Chondrocyte (in vitro differentiated cells): ENCODE measurements around the gene CETP. TPM values are rescaled to one million over a fixed set of nuclear protein-coding genes. Genes with fewer than 3 reads are reported as not detected.

ENCODE experiments used
- DNase-seq: peaks from one replicate; pipeline ENCODE4 v3.0.0; 2021; ENCODE audit warnings: mixed read lengths, low spot score
- H3K27ac Mint-ChIP-seq: one replicate; pipeline ENCODE4 v1.8.0; 2021; ENCODE audit warnings: mild to moderate bottlenecking, moderate library complexity, mixed read lengths; ENCODE audit not compliant: unreplicated experiment
- H3K27me3 Mint-ChIP-seq: 2 replicates; pipeline ENCODE4 v1.8.0; 2021; ENCODE audit warnings: low read depth, mixed read lengths
- H3K36me3 Mint-ChIP-seq: 2 replicates; pipeline ENCODE4 v1.8.0; 2021; ENCODE audit warnings: low read depth, mixed read lengths
- H3K4me1 Mint-ChIP-seq: 2 replicates; pipeline ENCODE4 v1.8.0; 2021; ENCODE audit warnings: low read depth, mild to moderate bottlenecking, mixed read lengths
- H3K4me3 Mint-ChIP-seq: one replicate; pipeline ENCODE4 v1.8.0; 2021; ENCODE audit warnings: mild to moderate bottlenecking, moderate library complexity, mixed read lengths; ENCODE audit not compliant: unreplicated experiment
- H3K9me3 Mint-ChIP-seq: 2 replicates; pipeline ENCODE4 v1.8.0; 2021; ENCODE audit warnings: low read depth, mixed read lengths
- total RNA-seq: library from RNA; stranded (reverse); gene quantifications from 3 replicates; pipeline ENCODE4 v1.2.1, GENCODE V29; 2021
- TF ChIP-seq, protein P1 (sequence below): fragments of 200-600 bp; sonication (generic); IDR thresholded peaks from 2 replicates; pipeline ENCODE4 v1.5.0; 2021; ENCODE audit warnings: antibody characterized with exemption, mild to moderate bottlenecking, moderate library complexity

CETP gene
- total RNA-seq, 1 donor from 2014 or later: not detected

DNA sequence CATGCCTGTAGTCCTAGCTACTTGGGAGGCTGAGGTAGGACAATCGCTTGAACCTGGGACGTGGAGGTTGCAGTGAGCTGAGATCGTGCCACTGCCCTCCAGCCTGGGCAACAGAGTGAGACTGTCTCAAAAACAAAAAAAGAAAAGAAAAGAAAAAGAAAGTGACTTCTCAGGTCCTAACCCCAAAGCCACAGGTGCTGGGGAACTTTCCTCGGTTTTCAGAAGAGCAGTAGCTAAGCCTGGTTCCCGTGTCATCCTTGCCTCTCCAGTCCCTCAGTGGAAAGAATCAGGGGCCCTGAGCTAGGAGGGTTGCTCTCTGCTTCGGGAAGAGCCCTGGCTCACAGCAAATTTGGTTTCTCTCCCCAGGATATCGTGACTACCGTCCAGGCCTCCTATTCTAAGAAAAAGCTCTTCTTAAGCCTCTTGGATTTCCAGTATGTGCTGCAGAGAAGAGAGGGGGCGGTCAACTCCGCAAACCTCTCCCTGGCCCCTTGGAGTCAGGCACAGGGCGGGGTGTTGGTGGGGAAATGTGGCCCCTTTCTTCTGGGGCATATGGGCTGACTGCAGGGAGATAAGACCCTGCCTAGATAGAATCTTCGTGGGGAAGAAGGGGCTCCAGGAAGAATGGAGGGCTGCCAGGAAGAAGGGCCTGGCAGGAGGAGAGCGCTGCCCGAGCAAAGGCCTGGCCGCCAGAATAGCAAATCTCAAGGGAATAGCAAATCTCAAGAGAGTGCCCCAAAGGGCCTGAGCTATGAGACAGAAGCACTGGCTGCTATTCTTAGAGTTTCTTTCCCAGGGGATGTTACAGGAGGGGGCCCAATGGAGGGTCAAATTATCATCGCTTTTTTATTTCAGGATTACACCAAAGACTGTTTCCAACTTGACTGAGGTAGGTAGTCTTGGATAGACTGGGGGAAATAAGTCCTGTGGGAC lies 19.3 kb downstream of the CETP start:
- H3K9me3 Mint-ChIP-seq: no peaks in the 10 kb centered on the region
- no peaks in the 10 kb centered on the region for H3K27me3 Mint-ChIP-seq
- no peak overlapping the region for H3K4me3 Mint-ChIP-seq
- DNase-seq: no peak
- no peak overlapping the region for H3K27ac Mint-ChIP-seq
- TF ChIP-seq, protein P1, sequence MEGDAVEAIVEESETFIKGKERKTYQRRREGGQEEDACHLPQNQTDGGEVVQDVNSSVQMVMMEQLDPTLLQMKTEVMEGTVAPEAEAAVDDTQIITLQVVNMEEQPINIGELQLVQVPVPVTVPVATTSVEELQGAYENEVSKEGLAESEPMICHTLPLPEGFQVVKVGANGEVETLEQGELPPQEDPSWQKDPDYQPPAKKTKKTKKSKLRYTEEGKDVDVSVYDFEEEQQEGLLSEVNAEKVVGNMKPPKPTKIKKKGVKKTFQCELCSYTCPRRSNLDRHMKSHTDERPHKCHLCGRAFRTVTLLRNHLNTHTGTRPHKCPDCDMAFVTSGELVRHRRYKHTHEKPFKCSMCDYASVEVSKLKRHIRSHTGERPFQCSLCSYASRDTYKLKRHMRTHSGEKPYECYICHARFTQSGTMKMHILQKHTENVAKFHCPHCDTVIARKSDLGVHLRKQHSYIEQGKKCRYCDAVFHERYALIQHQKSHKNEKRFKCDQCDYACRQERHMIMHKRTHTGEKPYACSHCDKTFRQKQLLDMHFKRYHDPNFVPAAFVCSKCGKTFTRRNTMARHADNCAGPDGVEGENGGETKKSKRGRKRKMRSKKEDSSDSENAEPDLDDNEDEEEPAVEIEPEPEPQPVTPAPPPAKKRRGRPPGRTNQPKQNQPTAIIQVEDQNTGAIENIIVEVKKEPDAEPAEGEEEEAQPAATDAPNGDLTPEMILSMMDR: no peak
- H3K4me1 Mint-ChIP-seq: peaks cover 13% of the 10 kb centered on the region
- H3K36me3 Mint-ChIP-seq: no peaks in the 10 kb centered on the region

DNA sequence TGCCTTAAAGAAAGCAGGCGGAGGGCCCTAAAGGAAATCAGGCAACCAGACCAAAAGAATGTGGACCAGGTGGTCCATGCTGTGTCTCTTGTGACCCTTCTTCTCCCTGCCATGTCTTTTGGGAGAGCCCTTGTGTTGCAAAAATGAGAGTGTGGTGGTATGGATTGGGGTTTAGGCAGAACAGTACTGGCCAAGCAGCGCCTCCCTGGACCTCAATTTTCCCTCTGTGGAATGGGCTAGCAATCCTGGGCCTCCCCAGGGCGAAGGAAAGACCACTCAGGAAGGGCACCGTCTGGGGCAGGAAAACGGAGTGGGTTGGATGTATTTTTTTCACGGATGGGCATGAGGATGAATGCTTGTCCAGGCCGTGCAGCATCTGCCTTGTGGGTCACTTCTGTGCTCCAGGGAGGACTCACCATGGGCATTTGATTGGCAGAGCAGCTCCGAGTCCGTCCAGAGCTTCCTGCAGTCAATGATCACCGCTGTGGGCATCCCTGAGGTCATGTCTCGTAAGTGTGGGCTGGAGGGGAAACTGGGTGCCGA lies 20.1 kb downstream of the CETP start:
- Mint-ChIP-seq H3K4me1 (peaks cover 13% of the 10 kb centered on the region), H3K27me3 (no peaks in the 10 kb centered on the region)

DNA sequence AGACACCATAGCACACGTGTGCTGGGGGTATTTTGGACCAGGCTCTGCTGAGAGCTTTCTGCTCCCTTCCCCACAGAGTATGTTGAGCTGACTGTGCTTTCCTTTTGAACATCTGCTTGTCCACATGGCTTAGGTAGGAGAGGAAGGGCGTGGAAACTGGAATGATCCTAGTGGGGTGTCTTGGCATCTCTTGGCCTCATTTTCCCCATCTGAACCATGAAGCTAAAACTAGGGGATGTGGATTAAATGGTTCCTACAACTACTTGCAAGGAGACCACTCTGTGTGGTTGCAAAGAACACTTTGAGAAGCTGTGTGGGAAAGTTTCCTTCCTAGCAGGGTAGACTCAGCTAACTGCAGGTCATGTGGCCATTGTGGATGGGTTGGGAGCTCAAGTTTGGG lies 20.9 kb downstream of the CETP start:
- H3K4me1 Mint-ChIP-seq: peaks cover 13% of the 10 kb centered on the region

More for the DNA sequence above, 20.1 kb downstream of the CETP start:
- no peaks in the 10 kb centered on the region for H3K36me3 Mint-ChIP-seq
- TF ChIP-seq, protein P1: no peak
- H3K9me3 Mint-ChIP-seq: no peaks in the 10 kb centered on the region
- DNase-seq: no peak
- no peak overlapping the region for H3K4me3 Mint-ChIP-seq
- H3K27ac Mint-ChIP-seq: no peak overlapping the region

DNA sequence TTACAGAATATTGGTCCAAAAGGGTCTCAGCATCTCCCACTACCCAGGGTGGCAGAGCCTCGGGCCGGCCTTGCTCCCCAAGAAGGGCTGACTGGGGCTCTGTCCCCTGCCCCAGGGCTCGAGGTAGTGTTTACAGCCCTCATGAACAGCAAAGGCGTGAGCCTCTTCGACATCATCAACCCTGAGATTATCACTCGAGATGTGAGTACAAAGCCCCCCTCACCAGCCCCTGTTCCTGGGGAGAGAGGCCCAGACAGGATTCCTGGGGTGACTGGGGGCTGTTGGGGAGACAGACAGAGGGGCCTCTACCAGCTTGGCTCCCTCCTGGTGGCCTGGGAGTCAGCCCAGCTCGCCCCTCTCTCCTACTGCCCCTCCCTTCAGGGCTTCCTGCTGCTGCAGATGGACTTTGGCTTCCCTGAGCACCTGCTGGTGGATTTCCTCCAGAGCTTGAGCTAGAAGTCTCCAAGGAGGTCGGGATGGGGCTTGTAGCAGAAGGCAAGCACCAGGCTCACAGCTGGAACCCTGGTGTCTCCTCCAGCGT lies 21.5 kb downstream of the CETP start:
- Mint-ChIP-seq H3K4me1 (peaks cover 13% of the 10 kb centered on the region), H3K27me3 (no peaks in the 10 kb centered on the region), H3K27ac (no peak overlapping the region), H3K36me3 (no peaks in the 10 kb centered on the region), H3K4me3 (no peak overlapping the region), H3K9me3 (no peaks in the 10 kb centered on the region)
- peak; percentile 58 for DNase-seq
- TF ChIP-seq, protein P1: no peak

More for the DNA sequence above, 20.9 kb downstream of the CETP start:
- Mint-ChIP-seq H3K4me3 (no peak overlapping the region), H3K27ac (no peak overlapping the region), H3K9me3 (no peaks in the 10 kb centered on the region), H3K27me3 (no peaks in the 10 kb centered on the region), H3K36me3 (no peaks in the 10 kb centered on the region)
- TF ChIP-seq, protein P1: no peak
- DNase-seq: no peak

DNA sequence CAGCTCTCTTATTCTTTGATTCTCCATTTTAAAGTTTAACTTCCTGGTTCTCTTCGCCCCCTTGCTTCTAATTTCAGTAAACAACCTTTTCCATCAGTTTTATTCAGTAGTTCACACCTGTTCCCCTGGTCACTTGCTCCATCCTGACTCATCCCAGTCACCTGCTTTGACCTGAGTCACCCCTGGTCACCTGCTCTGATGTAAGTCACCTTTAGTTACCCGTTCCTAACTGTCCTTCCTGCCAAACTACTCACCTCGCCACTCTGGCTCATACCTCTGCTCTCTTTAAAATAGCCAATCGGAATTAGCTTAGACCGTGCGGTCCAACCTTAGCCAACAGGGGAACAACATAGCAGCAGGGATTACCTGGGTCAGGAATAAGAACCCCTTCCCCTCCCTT lies 22.9 kb downstream of the CETP start:
- Mint-ChIP-seq H3K27me3 (no peaks in the 10 kb centered on the region), H3K9me3 (no peaks in the 10 kb centered on the region), H3K27ac (no peak overlapping the region), H3K4me1 (peaks cover 23% of the 10 kb centered on the region), H3K4me3 (no peak overlapping the region), H3K36me3 (no peaks in the 10 kb centered on the region)
- TF ChIP-seq, protein P1: no peak
- DNase-seq: peak; percentile 14
